Activated T-helper 9 cell treated with anti-CD3 and anti-CD28 coated beads, Interleukin-2, amount 50 U/mL, for 16 hours (primary cell): ENCODE measurements around the gene C1QTNF8.

Source experiments
- DNase-seq: peaks from one replicate; pipeline ENCODE4 v3.0.0-alpha.2; 2020; ENCODE audit warnings: low read depth

The C1QTNF8 gene

DNA sequence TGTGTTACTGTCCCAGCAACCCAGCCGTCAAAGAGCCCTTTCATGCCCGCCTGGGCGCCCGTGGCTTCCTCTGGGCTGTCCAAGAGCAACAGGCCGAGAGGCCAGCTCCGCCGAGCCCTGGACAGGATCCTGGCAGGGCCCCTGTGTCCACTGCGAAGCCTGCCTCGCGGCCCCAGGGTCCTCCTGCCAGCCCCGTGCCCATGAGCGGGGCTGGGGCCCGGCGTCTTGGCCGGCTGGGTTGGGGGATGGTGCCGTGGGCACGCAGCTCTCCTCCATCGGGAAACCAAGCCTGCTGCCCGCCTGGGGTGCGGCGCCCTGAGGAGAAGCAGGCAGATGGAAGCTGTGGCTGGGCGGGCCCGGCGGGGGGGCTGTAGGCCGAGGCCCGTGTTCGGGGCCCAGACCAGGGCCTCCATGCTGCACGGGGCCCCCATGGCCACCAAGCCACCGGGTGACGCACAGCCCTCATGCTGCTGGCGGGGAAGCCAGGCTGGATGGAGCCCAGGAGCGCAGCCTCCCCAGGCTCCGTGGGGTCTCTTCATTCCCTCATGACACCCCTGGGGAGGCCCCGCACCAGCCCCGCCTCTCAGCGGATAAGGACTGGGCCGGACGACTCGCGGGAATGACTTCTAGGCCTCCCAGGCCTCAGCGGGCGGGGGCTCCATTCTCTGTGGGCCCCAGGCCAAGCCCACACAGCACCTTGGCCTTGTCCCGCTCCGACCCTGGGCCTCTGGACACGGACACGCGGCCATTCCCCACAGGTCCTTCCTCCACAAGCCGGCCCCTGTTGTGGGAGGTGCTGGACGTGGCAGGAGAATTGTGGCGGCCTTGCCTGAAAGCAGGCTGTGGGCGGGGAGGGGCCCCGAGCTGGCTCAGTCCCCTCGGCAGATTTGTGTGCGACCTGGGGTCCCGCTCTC lies at the start of gene C1QTNF8:
Gene C1QTNF8 (minus strand): TSS at position 76 of the 914 bp plus-strand sequence. CDS start 1,322 bp downstream, outside the sequence.
- no peak for DNase-seq

DNA sequence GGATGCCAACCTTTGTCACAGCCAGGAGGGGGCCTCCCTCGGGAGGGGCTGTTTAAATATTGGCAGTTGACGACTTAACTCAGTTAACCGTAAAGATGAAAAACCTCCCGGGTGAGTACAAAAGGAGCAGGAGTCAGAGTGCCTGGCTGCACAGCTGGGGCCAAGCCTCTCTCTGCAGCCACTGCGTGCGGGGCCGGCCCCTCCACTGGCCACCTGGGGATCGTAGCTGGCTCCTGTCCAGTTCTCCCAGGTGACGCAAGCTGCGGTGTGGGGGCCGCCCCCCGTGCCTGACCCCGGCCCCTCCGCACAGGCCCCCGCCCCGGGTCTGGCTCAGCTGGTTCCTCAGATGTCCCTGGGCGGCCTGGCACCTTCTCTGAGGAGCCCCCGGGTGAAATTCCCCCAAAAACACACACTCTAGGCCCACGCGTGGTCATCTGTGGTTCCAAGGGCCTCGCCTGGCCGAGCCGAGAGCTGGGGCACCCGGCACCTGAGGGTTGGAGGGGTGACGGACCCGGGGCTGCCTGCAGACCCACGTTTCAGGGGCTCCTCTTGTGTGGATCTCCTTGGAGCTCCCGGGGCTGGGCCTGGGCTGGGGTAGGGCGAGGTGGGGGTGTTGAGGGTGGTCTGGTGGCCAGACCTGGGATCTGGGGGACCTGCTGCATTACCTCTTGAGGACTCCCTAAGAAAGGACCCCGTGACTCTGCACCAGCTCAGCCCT lies 49.5 kb upstream of the C1QTNF8 start:
- DNase-seq: no peak

DNA sequence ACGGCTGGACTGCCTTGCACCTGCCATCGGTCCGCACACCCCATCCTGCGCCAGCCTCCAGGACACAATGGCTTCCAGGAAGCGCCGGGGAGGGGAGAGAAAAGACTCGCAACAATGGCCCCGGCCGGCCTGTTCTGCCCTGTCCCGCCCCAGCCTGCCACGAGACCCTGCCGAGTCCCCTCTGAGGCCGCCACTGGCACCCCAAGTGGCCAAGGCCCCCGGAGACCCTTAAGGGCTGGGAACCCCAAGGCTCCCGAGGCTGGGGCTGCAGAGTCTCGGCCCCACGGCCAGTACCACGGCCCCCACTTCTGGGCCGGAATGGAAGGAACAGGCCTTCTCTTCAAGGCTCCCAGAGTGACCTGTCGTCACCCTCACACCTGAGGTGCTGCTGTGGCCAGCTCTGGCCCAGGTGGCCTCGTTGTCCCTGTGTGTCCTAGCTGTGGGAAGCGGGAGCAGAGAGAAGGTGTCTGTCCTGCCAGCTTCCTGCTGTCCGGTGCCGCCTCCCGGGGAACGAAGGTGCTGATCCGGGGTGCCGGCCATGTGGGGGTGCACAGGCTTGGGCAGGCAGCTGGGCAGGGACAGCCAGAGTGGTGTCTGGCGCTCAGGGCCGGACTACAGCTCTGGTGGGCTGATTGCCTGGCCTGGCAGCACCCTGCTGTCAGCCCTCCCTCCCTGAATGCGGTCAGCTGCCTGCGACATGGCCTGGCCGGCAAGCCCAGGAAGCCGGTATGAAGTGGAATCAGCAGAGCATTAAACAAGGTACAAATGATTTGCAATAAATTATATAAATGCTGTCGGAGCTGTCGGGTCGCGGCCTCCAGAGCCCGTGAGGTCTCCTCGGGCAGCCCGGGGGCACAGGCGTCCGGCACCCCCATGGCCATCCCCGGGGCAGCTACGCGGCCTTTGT lies 48.7 kb upstream of the C1QTNF8 start:
- no peak for DNase-seq

- DNase-seq: no peak
Measured at GRCh38 chr16:1143761-1144450, 47.9 kb upstream of the C1QTNF8 start.

DNA sequence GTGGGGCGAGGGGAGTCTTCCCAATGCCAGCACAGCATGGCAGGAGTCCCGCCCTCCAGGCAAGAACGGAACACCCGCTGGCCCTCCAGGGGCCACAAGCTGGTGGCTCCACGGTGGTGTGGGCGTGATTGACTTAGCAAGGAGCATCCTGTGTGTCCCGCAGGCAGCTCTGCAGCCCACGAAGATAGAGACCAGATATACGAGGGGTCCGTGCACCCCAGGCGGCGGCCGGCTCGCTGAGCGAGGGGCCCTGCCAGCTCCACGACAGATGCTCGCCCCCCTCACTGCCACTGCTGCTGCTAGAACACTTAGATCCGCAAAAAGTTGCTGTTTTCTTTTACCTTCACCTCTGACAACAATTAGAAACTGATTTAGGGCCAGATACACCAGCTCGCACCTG lies 46.9 kb upstream of the C1QTNF8 start:
- no peak for DNase-seq

DNA sequence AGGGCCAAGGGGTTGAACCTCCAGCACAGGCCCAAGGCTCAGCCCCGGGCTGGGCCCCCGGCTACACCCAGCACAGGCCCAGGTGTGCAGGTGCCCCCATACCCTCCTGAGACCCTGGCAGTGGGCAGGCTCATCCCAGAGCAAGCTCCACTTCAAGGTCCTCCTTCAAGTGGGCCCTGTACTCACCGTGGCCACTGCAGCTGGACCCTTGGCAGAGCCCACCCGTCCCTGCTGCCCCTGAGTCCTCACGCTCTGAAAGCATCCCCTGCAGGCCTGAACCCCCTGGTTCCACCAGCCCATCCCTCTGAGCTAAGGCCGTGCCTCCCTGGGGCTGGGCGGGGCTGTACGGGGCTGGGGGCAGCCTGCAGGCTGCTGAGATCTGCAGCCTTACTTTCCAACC lies 45.7 kb upstream of the C1QTNF8 start:
- no peak for DNase-seq

- no peak for DNase-seq
Measured at GRCh38 chr16:1141191-1141590, 45.1 kb upstream of the C1QTNF8 start.

GRCh38 chr16:1140582-1141162 lies 44.6 kb upstream of the C1QTNF8 start:
- no peak for DNase-seq

- no peak for DNase-seq
Measured at GRCh38 chr16:1137604-1138003, 41.6 kb upstream of the C1QTNF8 start.

- DNase-seq: no peak
Measured at GRCh38 chr16:1135459-1135825, 39.4 kb upstream of the C1QTNF8 start.

DNA sequence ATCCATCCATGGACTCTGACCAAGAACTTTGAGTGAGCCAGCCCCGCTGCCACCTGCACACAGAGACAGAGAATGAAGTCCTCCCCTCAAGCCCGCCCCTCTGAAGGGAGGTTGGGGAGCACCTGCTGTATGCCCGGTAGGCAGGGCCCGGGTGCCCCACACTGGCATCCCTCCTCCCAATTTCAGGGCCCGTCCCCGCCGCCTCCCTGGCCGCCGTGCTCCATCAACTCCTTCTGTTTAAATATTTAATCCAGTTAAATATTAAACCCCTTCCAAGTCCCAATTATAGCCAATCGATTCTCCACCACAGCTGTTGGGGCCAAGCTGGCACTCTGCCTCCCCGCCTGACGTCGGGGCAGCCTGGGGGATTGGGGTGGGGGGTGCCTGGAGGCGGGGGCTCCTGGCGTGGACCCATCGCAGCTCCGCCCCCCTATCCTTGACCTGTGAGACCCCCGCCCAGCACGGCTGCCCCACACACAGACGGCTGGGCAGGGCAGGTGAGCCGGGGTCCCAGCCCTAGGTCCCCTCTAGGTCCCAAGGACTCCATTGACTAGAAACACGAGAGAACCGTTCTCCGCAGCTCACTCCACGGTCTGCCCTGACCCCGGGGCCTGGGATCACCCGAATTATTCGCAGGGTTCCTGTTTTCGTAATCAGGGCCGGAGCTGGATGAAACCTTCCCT lies 38.9 kb upstream of the C1QTNF8 start:
- DNase-seq: no peak

DNA sequence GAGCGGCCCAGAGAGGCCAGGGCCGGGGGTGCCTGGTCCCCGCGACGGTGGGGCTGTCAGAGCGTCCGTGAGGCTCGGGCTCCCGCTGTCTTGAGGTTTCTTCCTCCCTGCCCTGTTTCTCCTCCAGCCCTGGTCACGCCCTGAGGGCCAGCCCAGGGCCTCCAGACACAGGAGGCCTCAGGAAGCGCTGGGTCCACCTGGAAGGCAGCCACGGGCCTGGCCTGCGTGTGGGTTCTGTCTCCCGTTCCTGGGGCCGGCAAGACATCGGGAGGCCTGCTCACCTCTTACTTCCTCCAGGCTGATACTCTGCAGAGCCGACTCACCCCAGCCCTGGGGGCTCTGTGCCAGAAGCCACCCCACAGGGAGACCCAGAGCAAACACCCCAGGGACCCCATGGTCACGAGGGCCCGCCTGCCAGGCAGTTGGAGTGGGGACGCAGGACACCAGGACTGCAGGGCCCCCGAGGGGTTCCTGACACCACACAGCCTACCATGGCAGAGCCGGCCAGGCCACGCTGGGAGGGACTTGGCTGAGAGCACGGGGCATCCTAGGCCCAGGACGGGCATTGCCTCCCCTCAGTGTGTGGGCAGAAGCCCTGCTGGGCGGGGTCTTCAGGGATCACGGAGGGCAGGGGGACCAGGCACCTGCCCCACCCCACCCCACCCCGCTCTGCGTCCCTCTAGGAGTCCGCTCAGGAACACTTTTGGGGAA lies 37.9 kb upstream of the C1QTNF8 start:
- DNase-seq: no peak

DNA sequence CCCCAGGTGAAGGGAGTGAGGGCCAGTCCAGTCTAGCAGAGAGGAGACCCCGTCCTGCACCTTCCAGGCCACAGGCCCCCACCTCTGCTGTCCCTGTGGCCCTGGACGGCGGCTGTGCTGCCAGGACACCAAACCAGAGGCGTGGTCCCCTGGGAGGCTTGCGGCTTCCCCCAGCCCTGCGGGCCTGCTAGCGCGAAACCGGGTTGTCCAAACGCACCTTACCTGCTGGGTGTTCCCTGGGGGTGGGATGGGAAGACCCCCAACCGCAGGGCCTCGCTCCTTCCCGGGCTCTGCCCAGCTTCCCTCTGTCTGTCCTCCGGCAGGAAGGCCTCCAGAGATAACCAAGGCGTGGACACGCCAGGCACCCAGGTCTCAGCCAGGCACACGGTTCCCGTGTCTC lies 37.2 kb upstream of the C1QTNF8 start:
- DNase-seq: no peak

DNA sequence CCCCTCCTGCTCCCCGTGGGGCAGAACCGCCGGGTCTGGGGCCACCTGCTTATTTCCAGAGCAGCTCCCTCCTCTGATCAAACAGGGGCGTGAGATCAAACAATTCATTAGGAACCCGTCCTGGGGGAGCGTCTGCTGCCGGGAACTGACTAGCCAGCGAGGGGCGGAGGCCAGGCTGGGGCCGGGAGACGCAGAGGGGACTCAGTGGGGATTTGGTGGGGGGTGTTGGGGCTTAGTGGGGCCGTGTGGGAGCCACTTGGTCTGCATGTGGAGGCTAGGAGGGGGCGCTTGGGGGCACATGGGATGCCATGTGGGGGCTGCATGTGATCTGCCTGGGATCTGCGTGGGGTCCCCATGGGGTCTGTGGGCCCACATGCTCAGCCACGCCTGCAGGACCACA lies 36.4 kb upstream of the C1QTNF8 start:
- DNase-seq: no peak

DNA sequence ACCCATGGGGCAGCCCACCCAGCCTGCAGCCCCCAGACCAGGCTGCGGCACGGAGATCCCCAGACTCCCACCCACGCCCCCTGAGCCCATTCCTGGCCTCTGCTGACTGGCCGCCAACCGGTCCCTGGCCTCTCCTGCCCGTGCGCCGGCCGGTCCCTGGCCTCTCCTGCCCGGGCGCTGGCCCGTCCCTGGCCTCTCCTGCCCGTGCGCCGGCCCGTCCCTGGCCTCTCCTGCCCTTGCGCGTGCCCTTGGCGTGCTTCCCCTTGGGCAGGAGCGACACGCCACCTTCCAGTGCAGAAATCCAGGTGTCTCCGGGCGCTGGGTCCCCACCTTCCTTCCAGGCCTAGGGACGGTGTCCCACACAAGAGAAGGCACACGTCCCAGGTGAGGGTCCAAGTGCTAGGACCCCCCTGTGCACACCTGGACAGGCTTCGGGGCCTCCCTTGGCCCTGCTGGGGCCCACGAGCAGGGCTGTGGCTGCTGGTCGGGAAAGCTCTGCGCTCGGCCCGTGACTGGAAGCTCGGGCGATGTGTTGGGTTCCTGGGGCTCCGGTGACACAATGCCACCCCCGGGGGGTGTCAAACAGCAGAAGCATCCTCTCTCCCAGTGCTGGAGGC lies 35.4 kb upstream of the C1QTNF8 start:
- DNase-seq: no peak

DNA sequence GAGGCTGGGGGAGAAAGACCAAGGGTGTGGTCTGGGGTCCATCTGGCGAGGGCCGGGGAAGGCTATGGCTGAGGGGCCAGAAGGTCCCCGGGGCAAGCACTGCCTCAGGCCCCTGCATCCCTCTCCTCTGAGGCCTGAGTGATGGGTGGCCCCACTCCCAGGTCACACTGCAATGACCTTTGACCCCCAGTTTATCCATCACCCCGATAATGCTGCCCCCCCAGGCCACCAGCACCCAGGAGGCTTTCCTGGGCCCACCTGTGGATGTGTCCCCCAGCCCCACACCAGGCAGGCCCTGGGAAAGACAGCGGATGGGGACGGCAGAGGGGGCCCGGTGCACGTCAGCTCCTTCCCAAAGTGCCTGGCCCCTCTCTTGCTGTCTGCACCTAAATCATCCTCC lies 34.3 kb upstream of the C1QTNF8 start:
- DNase-seq: no peak

DNA sequence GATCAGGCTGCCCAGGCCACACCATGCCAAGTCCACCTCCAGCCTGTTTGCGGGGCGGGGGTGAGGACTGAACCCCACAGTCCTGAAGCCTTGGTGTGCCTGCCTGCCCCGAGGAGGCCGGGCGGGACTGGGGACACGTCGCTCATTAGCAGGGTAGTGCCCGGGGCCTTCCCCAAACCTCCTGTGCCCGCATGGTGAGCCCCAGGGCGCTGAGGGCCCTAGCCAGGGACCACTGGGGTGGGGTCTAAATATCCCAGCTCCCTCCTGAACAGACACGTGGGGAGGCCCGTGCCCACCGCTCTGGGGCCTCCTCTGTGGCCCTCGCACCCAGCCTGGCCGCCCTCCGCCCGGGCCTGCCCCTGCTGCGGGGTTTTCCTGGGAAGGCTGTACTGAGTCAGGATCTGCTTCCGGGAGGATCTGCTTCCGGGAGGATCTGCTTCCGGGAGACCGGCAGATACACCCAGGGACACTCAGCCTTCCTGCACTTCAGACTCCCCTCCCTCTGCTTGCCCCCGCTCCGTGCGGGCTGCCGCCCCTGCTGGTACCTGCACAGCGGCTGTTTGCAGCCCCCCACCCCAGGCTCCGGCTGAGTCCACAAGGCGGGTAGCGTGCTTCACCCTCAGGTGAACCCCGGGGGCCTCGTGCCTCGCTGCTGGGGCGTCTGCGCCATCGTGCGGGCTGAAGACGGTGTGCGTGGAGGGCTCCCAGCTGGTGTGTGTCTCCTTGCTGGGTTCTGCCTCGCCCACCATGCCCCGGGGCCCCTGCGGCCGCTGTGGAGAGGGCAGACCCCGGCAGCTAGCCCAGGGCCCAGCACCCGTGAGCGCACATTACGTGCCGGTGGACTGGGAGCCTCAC lies 33.3 kb upstream of the C1QTNF8 start:
- no peak for DNase-seq

DNA sequence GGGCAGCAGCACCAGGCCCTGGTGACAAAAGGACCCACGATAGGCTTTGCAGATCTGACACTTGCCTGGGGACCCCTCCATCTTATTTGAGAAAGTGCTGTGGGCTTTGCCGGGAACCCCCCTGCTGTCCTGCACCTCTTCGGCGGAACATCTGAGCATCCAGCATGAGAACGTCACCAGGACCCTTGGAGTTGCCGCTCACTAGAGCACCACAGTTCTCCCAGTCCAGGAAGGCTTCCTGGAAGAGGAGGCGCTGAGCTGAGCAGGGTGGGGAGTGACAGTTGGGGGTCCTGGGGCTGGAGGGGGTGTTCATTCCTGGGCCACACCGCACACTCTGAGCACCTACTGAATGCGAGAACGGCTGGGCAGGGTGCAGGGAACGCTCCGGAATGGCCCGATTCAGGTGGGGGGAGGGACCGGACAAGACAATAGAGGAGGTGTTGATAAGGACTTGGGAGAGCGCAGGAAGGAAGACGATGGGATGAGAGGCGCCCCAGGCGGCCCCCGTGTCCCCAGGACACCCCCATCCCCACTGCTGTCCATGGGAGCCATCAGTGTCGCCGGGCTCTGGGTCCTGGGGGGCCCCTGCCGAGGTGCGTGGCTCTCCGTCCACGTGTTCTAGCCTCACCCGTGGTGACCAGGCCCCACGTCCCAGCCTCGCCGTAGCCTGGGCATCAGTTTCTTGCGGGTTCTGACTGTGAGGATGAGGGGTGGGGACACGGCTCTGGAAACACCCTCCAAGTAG lies 32.1 kb upstream of the C1QTNF8 start:
- DNase-seq: no peak
